Activated CD4-positive, alpha-beta T cell treated with anti-CD3 and anti-CD28 coated beads, Interleukin-2, Interleukin-6, amounts not matched to agents 100 ng/mL and 50 ng/mL, durations not matched to agents 16 hours and 8 hours (primary cell): ENCODE data around the gene DMRTB1.

Experiments
- DNase-seq: peaks from one replicate; pipeline ENCODE4 v3.0.0-alpha.2; 2020

Gene DMRTB1

GRCh38 chr1:53495633-53496345 is 36.6 kb downstream of the DMRTB1 start:
- no peak for DNase-seq

- DNase-seq, result no peak
Observed at GRCh38 chr1:53498555-53499131, 39.4 kb downstream of the DMRTB1 start.

DNA sequence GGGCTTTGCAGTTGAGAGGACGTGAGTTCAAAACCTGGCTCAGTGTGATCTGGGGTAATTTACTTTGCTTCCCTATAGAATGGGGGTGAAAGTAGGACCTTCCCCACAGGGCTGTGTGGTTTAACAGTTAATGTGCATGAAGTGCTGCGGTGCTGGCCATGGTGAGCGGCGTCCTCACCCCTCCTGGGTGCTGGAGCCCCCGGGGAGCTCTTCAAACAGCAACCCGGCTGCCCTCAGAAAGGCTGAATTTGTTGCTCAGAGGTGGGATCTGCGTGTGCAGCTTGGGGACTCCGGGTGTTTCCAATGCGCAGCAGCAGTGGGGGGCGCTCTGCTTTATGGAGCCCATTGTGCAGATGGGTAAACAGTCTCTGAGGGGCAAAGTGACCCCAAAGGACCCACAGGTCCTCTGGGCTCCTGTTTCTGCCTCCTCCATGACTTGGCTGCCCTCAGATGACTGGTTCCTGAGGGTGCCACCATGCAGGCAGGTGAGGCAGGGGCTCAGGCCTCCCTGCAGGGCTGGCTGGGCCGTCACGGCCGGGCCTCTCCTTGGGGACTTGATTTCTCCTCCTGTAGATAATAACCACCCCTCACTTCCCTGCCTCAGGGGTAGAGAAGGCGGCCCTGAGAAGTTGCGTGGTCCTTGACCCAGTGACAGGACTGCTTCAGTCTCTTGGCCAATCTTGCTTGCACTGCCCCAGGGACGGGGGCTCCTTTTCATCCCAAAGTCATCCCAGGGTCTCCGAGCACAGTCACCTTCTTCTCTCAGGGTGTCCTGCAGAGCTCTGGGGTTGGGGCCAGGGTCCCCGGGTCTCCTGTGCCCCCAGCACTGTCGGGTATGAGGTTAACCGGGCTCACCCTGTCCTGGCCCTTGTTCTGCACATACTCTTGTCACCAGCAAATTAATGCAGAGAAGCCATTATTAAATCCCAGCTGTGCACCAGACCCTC is 40.3 kb downstream of the DMRTB1 start:
- DNase-seq, result no peak

GRCh38 chr1:53500204-53501064 is 41.2 kb downstream of the DMRTB1 start:
- DNase-seq, result no peak

- no peak for DNase-seq
Observed at GRCh38 chr1:53501065-53502005, 42.1 kb downstream of the DMRTB1 start.

DNA sequence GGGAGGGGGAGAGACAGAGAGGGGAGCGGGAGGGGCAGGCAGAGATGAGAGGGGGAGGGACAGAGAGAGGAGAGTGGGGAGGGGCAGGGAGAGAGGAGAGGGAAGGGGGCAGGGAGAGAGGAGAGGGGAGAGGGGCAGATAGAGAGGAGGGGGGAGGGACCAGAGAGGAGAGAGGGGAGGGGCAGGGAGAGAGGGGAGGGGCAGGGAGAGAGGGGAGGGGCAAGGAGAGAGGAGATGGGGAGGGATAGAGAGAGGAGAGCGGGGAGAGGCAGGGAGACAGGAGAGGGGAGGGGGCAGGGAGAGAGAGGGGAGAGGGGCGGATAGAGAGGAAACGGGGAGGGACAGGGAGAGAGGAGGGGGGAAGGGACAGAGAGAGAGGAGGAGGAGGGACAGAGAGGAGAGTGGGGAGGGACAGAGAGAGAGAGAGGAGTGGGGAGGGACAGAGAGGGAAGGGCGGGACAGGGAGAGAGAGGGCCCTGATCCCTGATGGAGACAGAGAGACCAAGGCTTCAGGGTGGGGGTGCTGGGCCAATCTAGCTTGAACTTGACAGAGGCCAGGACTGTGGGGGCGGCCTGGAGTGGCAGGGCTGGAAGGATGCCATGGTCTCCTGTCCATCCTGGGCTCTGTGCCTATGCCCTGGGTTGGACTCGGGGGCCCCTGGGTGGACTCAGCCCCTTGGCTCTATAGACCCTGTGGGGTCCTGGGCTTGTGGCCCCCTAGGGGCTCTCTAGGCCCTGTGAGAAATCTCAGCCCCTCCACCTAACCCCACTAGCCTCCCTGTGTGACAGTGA is 43.6 kb downstream of the DMRTB1 start:
- no peak for DNase-seq

- DNase-seq, result no peak
Observed at GRCh38 chr1:53503433-53504217, 44.4 kb downstream of the DMRTB1 start.

- DNase-seq, result no peak
Observed at GRCh38 chr1:53504901-53505300, 45.7 kb downstream of the DMRTB1 start.

- no peak for DNase-seq
Observed at GRCh38 chr1:53505401-53505800, 46.2 kb downstream of the DMRTB1 start.

GRCh38 chr1:53505891-53506290 is 46.7 kb downstream of the DMRTB1 start:
- no peak for DNase-seq

GRCh38 chr1:53506355-53507050 is 47.3 kb downstream of the DMRTB1 start:
- DNase-seq, result no peak

GRCh38 chr1:53507116-53507820 is 48.1 kb downstream of the DMRTB1 start:
- no peak for DNase-seq

DNA sequence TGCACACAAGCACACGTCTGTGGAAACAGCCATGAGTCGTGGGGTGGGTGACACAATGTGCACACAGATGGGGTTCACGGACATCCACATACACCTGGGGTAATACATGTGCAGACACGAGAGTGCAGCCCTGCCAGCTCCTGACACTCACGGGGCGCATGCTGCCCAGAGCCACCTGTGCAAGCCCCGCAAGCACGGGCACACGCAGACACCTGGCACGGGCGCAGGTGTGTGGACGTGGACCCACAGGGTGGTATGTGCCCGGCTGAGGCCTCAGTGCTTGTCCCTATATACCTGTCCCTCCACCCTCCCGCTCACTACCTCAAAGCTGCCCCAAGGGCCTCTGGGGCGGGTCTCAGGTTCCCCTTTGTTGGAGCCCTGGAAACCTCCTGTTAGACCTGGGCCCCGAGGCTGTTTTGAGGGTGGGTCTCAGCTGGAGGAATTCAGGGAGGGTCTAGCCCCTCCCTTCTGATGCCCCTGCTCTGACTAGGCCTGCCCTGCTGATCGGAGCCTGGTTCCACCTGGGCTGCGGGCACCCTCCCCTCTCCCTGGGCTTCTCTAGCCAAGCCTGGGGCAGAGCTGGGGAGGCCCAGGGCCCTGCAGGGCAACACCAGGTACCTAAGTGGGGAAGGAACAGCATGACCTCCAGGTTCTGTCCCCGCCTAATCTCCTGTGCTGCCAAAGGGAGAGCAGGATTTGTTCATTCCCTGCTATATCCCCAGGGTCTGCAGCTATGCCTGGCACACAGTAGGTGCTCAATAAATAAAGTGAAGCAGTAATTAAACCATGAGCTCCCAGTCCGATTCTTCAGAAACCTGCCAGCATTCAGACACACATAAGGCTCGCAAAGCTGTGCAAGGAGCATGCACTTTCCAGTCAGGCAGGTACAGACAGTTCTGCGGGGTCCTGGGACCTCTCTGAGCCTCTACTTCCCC is 49.1 kb downstream of the DMRTB1 start:
- no peak for DNase-seq

- no peak for DNase-seq
Observed at GRCh38 chr1:53508991-53509666, 49.9 kb downstream of the DMRTB1 start.

DNA sequence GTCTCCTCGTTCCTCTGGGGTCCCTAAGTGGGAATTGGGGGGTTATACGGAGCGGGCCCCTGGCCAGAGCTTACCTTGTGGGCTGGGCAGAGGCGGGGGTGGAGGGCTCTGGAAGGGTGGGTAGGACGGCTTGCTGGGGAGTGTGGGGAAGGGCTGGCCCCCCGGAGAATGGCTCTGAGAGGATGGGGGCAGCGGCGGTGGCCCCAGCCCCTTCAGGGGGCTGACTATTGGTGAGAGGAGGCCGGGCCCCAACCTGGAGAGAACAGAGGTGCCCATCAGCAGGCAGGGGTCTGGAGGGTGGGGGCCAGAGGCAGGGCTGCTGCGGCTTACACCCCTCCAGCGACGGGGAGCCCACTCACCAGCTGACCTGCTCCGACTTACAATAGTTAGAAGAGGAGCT is 50.6 kb downstream of the DMRTB1 start:
- no peak for DNase-seq

- DNase-seq, result no peak
Observed at GRCh38 chr1:53510215-53510614, 51.0 kb downstream of the DMRTB1 start.
